GM23338 (cell line): ENCODE measurements around the gene RHCG.

Experiments
- CREB1 ChIP-seq: fragments of 250-450 bp; sonication (Bioruptor Pico); IDR thresholded peaks from 2 replicates; pipeline ENCODE4 v1.5.0; 2020; ENCODE audit warnings: low read depth, mild to moderate bottlenecking, moderate library complexity
- CTCF ChIP-seq, 2 experiments: fragments of 200-600 bp in 1 of 2; sonication (generic) in 1 of 2; conservative IDR thresholded peaks; 2 replicates each; pipeline versions ENCODE4 v1.5.1 to v1.6.1; 2016 to 2017; ENCODE audit warnings: antibody characterized with exemption in 2 of 2, low read depth in 2 of 2, mild to moderate bottlenecking in 2 of 2, moderate library complexity in 1 of 2
- EZH2 ChIP-seq: fragments of 200-600 bp; sonication (generic); IDR thresholded peaks from one replicate; pipeline ENCODE4 v1.8.0; 2017; ENCODE audit warnings: antibody characterized with exemption, mild to moderate bottlenecking, low read depth; ENCODE audit not compliant: unreplicated experiment
- EZH2phosphoT487 ChIP-seq: fragments of 200-600 bp; sonication (generic); IDR thresholded peaks from one replicate; pipeline ENCODE4 v1.8.1; 2018; ENCODE audit warnings: antibody characterized with exemption; ENCODE audit not compliant: unreplicated experiment
- JUNB ChIP-seq: IDR thresholded peaks from one replicate; pipeline ENCODE4 v1.6.1; 2016; ENCODE audit warnings: antibody characterized with exemption; ENCODE audit not compliant: unreplicated experiment
- NANOG ChIP-seq: IDR thresholded peaks from 2 replicates; pipeline ENCODE4 v1.6.1; 2016; ENCODE audit warnings: antibody characterized with exemption, borderline replicate concordance
- POLR2AphosphoS5 ChIP-seq: IDR thresholded peaks from 2 replicates; pipeline ENCODE4 v1.6.1; 2016; ENCODE audit warnings: antibody characterized with exemption, low read depth
- REST ChIP-seq: IDR thresholded peaks from one replicate; pipeline ENCODE4 v1.6.1; 2018; ENCODE audit warnings: antibody characterized with exemption; ENCODE audit not compliant: unreplicated experiment
- STAT1 ChIP-seq: IDR thresholded peaks from one replicate; pipeline ENCODE4 v1.6.1; 2016; ENCODE audit warnings: antibody characterized with exemption; ENCODE audit not compliant: unreplicated experiment
- ZNF114 ChIP-seq: fragments of 250-450 bp; sonication (Bioruptor Pico); IDR thresholded peaks from 2 replicates; pipeline ENCODE4 v1.5.0; 2020; ENCODE audit warnings: mild to moderate bottlenecking, moderate library complexity
- ZNF331 ChIP-seq: fragments of 250-450 bp; sonication (Bioruptor Pico); IDR thresholded peaks from 2 replicates; pipeline ENCODE4 v1.5.0; 2020; ENCODE audit warnings: low read depth, mild to moderate bottlenecking, moderate library complexity
- ZNF462 ChIP-seq: fragments of 250-450 bp; sonication (Bioruptor Pico); IDR thresholded peaks from 2 replicates; pipeline ENCODE4 v1.5.0; 2020; ENCODE audit warnings: mild to moderate bottlenecking, moderate library complexity

- no peak for TF ChIP-seq NANOG
- no peak for TF ChIP-seq JUNB
- no peak for TF ChIP-seq CTCF (conservative IDR thresholded peaks at IDR 0.05; ENCODE audit: low read depth in 2 of 2)
- TF ChIP-seq EZH2phosphoT487, result no peak
- no peak for TF ChIP-seq ZNF331 (CRISPR knock-in tag)
- TF ChIP-seq REST, result no peak
- no peak for TF ChIP-seq EZH2
- no peak for TF ChIP-seq POLR2AphosphoS5
- no peak for TF ChIP-seq CREB1
- TF ChIP-seq ZNF462 (CRISPR knock-in tag), result no peak
- no peak for TF ChIP-seq STAT1
- TF ChIP-seq ZNF114 (CRISPR knock-in tag), result no peak
These were observed 50.9 kb downstream of the RHCG start for GRCh38 chr15:89445518-89445917.
